NCI-H2029 (cell line): ENCODE data around the gene HAUS2.
"Not testable (repeated sequence)": the region's sequence is repeated elsewhere in the genome, so short reads cannot be mapped to it uniquely, and the experiment has no call there.

ENCODE experiments used
- DNase-seq: peaks from one replicate; lab custom pipeline; 2025; lab: John Stamatoyannopoulos, UW

The HAUS2 gene

DNA sequence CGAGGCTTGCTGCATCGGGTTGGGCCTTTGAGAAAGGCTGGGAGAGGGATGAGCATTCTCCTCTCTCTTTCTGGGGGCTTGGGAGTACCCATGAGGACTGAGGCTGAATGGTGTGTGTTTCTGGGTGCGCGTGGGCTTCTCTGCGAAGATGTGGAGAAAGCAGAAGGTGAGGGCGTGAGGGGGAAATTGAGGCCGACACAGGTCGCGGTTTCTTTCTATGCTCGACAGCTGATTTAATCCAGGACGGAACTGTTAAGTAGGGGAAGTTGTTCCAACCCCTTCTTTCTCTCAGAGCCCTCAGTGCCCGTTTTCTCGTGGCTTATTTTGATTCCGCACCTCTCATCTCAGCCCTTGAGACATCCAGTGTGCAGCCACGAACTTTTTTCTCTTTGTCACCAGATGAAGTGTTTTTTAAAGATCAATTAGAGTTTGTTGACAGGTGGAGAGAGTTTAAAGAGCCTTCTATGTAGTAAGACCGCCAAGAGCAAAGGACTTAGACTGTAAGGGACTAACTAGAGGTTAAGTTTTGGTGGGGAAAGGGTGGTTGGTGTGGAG, 27.5 kb downstream of the HAUS2 start:
- DNase-seq, result no peak

DNA sequence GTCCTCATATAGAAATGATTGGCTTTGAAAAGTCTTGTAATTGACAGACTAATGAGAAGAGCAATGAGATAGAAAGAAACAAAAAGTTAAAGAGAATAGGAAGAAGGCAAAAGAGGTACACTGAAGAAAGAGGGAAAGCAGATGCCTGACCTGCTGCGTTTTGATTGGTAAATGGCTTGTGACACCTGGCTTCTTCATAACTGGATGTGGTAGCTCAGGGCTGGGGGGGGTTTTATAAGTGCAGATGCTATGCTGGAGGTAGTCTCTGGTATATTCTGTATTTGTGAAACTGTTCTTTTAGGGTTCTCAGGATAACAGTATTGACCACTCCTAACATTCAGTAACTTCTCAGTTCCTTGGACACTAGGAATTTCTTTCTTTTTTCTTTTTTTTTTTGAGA, 28.1 kb downstream of the HAUS2 start:
- no peak for DNase-seq

DNA sequence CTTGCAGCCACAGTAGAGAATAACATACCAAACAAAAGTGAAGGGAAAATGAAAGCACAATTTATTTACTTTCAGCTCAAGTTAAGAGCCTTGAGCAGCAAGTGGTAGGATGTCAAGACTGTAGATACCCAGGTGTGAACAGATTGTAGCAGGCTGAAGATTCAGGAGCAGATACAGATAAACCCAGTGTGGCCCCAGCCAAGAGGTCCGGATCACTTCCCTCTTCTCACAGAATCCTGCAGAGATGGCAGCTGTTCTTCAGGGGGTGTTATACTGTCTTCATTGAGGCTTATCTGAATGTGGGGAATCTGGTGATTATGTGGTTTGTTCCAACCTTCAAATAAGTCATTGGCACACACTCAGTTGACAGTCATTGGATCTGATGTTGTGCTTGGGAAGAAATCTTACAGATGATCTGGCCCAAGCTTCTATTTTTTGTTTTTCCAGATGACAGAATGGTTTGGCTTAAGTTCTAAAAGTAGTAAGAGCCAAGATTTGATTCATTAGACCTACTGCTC, 28.9 kb downstream of the HAUS2 start:
- DNase-seq, result no peak

DNA sequence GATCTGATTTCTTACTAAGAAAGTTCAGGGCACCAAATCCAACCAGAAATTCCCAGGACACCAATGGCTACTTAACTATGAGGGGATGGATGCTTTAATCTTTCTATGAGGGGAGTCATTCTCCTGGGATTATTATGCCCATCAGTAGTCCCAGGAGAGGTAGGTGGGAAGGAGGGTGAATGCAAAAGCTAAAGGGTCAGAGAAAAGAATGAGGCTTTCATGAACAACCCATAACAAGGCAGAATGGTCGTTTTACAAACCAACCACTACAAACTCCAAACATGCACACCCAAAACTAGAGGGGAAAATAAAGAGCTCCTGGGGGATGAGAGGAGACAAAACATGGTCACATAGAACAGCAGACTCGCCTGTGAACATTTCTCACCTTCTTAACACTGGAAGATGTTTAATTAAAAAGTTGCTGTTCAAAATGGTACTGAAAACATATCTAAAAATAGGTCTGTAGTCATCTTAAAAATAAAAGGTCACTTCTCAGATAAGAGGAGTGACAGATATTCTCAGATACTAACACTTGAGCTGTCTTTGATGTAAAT, 30.4 kb downstream of the HAUS2 start:
- DNase-seq, result no peak

DNA sequence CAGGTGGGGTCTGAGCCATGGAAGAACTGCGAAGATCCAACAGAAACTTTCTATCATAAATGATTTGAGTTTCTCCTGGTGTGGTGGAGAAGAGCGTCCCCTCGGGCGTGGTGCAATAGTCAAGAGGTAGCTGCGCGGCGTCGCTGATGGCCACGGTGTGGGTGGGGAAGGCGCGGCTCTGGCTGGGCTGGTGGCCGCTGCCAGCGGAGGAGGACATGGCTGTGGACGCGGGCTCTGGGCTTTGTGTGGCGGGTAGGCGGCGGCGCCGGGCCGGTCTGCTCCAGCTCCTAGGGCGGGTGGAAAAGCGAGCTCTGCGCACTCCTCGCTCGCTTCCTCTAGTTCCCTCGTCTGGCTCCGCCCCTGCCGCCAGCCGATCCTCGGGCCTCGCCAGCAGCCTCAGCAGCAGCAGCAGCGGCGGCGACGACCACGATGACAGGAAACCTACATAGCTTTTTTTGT, 32.7 kb downstream of the HAUS2 start:
- DNase-seq, result peak; percentile 61

DNA sequence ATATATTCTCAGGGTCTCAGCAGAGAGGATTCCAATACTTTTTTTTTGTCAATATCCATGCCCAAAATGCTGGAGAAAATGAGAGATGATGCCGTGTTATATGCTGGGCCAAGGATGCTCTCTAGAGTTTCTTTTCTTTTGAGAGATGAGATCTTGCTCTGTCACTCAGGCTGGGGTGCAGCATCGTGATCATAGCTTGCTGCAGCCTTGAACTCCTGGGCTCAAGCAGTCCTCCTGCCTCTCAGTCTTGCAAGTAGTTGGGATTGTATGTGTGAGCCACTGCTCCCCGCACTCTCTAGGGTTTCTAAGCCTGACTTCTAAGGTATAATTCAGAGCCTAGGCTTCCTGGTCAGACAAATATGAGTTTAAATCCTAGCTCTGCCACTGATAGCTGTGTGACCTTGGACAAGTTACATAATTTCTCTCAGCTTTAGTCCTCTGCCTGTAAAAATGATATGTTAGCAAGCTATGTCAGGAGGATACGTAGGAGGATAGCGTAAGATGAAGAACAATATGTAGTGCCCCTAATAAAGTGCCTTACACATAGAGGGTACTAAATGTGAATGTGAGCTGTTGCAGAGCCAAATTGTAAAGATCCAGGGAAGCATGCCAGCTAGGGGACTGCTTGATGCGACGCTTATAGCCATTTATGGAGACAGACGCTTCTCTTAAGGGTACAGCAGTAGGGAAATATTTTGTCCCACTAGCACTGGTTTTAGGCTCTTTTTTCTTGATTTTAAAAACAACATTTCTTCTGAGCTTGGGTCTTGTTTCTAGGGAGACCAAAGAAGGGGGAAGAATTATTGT, 34.1 kb downstream of the HAUS2 start:
- DNase-seq, result no peak

DNA sequence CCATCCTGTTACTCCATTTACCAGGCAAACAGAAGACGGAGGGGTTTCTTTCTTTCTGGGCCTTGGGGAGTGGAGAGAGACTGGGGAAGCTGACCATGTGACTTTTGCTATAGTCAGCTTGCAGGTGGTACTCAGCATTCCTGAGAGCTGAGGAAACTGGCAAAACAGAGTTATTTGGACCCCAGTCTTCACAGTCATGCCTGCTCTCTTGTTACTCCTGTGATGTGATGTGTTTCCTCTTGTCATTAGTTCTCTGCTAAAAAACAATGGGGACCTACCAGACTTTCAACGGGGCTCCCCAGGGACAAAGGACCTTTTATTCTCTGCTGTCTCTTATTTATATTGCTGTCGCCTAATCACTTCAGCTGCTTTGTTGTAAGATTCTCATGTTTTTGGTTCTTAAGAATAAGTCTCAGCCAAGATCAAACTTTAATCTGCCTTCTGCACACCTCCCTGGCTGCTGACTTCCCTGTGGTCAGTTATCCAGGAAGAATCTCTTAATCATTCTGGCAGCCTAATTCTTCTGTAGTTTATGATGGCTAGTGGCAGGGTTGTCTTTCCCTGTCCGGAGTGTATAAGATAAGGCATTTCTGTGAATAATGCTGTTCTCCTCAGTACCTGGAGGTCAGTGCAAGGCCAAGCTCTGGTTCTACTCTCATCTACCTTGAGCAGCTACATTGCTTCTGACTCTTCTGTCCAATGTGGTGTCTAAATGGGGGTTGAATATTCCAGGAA, 35.6 kb downstream of the HAUS2 start:
- DNase-seq, result no peak

DNA sequence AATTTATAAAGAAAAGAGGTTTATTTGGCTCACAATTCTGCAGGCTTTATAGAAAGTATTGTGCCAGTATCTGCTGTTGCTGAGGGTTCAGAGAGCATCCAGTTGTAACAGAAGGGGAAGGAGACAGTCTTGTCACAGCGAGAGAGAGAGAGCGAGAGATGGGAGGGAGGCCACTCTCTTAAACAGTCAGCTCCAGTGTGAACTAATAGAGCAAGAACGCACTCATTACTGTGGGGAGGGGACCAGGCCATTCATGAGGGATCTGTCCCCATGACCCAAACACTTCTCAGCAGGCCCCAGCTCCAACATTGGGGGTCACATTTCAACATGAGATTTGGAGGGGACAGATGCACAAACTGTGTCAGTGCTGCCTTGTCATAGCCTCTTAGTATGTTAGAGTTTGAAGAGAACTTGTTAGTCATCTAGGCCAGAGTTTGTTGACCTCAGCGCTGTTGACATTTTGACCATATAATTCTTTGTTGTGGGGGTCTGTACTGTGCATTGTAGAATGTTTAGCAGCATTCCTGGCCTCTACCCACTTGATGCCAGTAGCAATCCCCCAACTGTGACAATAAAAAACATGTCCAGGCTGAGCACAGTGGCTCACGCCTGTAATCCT, 42.1 kb downstream of the HAUS2 start:
- DNase-seq, result no peak

DNA sequence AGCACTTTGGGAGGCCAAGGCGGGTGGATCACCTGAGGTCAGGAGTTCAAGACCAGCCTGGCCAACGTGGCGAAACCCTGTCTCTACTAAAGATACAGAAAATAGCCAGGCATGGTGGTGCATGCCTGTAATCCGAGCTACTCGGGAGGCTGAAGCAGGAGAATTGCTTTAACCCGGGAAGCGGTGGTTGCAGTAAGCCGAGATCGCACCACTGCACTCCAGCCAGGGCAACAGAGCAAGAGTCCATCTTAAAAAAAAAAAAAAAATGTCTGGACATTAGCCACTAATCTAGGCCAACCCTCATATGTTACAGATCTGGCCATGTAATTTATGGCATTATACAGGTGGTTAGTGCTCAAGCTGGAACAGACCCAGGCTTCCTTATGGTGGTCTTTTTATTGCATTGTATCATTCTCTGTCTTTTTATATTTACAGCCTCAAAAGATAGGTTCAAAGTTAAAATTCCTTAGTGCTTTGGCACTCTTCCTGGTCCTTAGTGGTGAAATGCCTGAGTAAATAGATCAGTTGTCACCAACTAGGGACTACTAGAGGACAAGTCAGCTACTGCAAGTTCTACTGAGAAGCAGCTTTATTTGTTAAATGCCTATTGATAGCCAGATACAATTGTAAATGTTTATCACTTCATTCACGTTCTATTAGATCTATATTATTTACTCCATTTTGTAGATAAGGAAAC, 42.7 kb downstream of the HAUS2 start:
- peak; percentile 21 for DNase-seq

DNA sequence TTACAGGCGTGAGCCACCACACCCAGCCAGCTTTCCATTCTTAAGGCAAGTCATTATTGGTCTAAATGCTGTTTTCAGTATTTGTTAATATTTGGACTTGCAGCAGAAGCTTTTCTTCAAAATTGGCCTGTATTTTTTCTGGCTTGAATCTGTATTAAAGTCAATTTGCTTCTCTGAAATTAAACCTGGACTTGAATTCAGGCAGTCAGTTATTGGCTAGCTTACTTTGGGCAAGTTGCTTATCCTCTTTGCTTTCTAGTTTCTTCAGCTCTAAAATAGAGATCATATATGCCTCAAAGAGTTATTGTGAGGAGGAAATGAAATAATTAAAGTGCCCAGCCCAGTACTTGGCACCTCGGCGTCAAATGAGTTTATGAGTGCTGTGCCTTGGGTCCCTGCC, 44.1 kb downstream of the HAUS2 start:
- DNase-seq, result no peak

DNA sequence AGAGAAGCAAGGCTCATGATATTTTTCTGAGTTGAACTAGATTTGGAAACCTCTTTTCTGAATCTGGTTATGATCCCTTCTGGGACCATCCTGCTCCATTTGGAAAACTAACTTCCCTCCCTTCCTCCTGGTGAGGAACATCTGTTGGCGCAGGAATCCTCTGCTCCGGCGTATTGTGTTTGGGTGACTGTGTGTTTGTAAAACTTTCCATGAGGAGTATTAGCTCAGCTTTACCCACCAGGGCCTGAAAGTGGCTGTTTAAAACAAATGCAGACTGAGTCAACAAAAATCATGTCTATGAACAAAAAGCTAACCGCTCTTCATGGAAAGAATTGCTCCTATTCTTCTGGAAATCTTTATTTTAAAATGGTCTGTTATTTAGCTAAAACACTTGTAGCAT, 44.5 kb downstream of the HAUS2 start:
- no peak for DNase-seq

DNA sequence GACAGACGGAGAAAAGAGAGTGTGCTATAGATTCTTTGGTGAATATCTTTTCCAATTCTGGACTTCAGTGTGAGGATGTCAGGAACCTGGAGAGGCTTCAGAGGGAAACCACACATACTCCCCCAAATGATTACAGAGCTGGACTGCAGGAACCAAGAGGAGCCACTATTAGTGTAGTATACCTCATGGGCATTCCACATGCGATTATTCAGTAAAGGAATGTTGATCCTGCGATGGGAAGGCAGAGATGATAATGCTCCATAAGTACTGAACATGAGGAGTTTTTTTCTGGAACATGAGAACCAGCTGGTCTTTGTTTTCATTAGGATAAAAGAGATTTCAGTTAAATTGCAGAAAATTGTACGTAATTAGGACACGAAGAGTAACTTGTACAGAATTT, 45.5 kb downstream of the HAUS2 start:
- DNase-seq, result no peak

DNA sequence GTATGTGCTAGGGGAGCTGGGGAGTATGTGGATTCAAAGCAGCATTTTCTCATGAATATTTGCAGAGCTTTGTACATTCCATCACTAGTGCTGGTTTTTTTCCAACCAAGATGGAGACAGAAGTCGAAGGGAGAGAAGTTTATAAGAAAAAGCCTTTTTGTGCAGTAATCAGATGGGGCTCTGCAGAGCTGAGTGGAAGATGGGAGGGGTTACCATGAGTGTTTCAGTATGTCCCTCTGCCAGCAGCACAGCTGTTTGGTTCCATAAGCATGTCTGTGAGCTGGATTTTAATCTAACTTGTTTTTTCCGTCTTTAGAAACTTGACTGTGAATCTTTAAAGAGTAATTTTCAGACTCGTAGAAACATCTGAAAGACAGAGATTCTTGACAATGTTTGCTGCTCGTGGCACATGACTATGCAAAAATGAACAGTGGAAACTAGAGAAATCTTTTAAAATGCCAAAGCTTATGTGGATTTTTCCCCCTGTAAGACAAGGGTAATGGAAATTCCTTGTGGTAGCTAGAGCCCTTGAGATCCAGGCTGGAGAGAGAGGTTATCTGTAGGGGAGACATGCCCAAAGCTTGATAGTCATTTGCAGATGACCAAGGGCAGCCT, 47.1 kb downstream of the HAUS2 start:
- no peak for DNase-seq

DNA sequence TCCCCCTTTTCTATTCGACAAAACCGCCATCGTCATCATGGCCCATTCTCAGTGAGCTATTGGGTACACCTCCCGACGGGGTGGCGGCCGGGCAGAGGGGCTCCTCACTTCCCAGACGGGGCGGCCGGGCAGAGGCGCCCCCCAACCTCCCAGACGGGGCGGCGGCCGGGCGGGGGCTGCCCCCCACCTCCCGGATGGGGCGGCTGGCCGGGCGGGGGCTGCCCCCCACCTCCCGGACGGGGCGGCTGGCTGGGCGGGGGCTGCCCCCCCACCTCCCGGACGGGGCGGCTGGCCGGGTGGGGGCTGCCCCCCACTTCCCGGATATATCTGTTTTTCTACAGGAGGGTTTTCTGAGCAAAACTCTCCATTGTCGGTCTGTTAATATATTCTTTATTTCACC, 52.7 kb downstream of the HAUS2 start:
- not testable (repeated sequence) for DNase-seq

DNA sequence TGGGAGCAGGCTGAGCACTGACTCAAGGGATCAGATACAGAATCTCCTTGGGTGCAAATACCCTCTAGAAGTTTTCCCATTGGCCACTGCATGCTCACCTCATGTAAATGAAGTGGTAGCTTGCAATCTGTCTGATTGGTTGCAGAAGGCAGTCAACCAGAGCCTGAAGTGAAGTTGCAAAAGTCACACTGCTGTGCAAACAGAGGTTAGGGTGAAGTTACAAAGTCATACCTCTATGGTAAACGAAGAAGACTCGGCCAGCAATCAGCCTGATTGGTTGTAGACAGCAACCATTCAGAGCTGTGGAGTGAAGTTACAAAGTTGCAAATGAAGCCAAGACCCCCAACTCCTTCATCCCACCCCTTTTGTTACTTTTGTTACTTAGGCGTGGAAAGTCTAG, 53.9 kb downstream of the HAUS2 start:
- no peak for DNase-seq

DNA sequence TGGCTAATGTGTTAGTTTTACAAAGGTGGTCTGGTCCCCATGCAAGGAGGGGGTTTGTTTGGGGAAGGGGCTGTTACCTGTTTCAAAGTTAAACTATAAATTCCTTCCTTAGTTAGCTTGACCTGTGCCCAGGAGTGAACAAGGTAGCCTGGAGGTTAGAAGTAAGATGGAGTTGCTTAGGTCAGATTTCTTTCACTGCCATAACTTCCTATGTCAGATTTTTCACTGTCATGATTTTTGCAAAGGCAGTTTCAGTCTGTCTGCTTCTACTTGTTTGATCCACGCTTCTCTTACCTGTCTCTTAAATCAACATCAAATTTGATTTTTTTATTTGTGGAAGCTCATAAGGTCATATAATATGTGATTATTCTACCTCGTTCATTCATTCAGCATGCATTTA, 55.3 kb downstream of the HAUS2 start:
- no peak for DNase-seq

DNA sequence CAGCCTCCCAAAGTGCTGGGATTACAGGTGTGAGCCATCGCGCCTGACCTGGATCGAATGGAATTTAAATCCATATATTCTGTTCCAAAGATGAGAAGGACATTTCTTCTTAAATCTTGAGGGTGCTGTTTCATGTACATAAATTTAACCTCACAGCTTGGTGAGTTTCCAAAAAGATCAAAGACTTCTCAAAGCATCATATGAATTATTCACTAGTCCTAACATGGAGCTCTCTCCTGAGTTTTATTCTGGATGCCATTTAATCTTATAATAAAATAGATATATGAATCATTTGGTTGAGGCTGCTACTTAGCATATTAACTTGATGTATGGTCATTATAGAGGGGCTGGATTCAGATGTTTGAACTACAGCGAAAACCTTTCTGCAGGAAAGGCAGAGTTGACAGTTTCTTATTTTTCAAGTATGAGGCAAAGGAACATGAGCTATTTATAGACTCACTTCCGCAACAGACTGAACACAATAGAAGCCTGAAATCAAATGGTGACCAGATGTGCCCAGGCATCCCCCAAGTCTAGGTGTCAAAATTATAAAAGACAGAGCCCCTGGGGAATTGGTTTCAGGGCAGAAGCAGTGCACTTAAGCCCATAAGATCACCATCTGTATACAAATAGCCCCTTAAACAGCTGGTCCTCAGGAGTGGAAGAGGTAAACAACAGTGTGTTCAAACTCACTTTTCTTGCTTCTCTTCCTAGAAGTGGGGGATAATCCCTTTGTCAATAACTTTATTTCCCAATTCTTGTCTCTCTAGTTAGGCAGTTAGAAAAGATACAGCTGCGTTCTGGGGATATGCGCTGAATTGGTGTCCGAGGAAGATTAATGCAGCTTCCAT, 56.5 kb downstream of the HAUS2 start:
- no peak for DNase-seq

DNA sequence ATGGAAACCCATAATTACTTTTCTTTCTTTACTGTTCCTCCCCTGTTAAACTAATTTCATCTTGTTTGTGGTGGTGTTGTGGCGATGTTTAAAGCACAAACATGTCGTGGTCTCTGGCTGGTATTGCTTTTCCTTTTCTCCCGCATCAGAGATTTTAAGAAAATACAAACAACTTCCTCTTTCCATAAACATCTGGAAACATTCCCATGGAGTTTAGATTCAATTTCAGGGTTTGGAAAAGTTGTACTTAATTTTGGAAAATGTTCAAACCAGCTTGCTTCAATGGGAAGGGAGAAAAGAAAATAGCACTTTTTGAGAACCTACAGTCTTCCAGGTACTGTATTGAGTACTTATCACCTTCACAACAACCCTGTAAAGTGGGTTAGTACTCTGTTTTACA, 57.2 kb downstream of the HAUS2 start:
- DNase-seq, result no peak

DNA sequence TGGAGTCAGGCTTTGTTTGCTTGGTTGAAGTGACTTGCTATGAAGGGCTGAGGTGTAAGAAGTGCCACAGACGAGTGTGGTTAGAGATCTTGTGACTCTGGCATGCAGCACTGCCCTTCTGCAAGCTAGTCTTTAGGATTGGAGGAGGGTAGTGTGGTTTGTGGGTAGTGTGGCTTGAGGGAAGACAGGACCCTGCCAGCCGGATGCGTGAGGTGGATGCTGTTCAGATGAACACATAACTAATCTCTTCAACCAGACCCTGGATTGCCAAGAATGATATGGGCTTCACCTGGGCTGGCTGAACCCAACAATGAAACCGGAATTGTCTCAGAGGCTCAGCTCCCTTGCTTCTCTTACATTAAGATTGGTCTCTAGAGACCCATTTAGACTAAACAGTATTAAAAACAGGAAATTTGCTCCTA, 59.5 kb downstream of the HAUS2 start:
- no peak for DNase-seq
